Endothelial cell (in vitro differentiated cells): ENCODE measurements around the gene COX4I2. TPM values are rescaled to one million over a fixed set of nuclear protein-coding genes. Genes with fewer than 3 reads are reported as not detected.

Experiments
- DNase-seq: peaks from one replicate; pipeline ENCODE4 v3.0.0; 2021; ENCODE audit warnings: low spot score
- H3K27ac Mint-ChIP-seq: one replicate; pipeline ENCODE4 v1.8.0; 2021; ENCODE audit warnings: mixed read lengths, inconsistent platforms; ENCODE audit not compliant: unreplicated experiment
- H3K27me3 Mint-ChIP-seq: one replicate; pipeline ENCODE4 v1.8.0; 2021; ENCODE audit warnings: mild to moderate bottlenecking, moderate library complexity, mixed read lengths, inconsistent platforms; ENCODE audit not compliant: unreplicated experiment
- H3K36me3 Mint-ChIP-seq: one replicate; pipeline ENCODE4 v1.8.0; 2021; ENCODE audit warnings: mild to moderate bottlenecking, low read depth, mixed read lengths, inconsistent platforms; ENCODE audit not compliant: unreplicated experiment
- H3K4me1 Mint-ChIP-seq: one replicate; pipeline ENCODE4 v1.8.0; 2021; ENCODE audit warnings: mild to moderate bottlenecking, mixed read lengths, inconsistent platforms; ENCODE audit not compliant: unreplicated experiment
- H3K4me3 Mint-ChIP-seq: one replicate; pipeline ENCODE4 v1.8.0; 2021; ENCODE audit warnings: mild to moderate bottlenecking, mixed read lengths, inconsistent platforms; ENCODE audit not compliant: unreplicated experiment
- H3K9me3 Mint-ChIP-seq: one replicate; pipeline ENCODE4 v1.8.0; 2021; ENCODE audit warnings: mixed read lengths, inconsistent platforms; ENCODE audit not compliant: unreplicated experiment
- total RNA-seq: library from RNA; stranded (reverse); fragmentation: NEBNext Ultra II Directional; extraction: Animal tissue kit (Norgen Biotek cat#: 25700); gene quantifications from one replicate; pipeline ENCODE4 v1.2.1, GENCODE V29; 2021; ENCODE audit not compliant: unreplicated experiment
- TF ChIP-seq, protein P1 (sequence below): fragments of 200-600 bp; sonication (generic); IDR thresholded peaks from one replicate; pipeline ENCODE4 v1.5.0; 2021; ENCODE audit warnings: antibody characterized with exemption; ENCODE audit not compliant: unreplicated experiment

Gene COX4I2
- total RNA-seq, 1 donor from 2014 or later: not detected

DNA sequence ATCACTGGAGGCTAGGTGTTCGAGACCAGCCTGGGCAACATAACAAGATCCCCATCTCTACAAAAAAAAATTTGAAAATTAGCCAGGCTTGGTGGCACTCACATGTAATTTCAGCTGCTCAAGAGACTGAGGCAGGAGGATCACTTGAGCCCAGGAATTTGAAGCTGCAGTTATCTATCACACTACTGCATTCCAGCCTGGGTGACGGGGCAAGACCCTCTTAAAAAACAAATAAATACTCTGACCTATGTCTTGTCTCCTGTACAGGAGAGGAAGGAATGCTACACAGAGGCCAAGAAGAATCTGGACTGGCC, 25.8 kb downstream of the COX4I2 start:
- Mint-ChIP-seq H3K4me1 (peaks cover 33% of the 10 kb centered on the region), H3K4me3 (no peak overlapping the region), H3K27me3 (peaks cover 9% of the 10 kb centered on the region), H3K27ac (no peak overlapping the region), H3K36me3 (peaks cover 22% of the 10 kb centered on the region), H3K9me3 (no peaks in the 10 kb centered on the region)
- no peak for DNase-seq
- TF ChIP-seq, protein P1, sequence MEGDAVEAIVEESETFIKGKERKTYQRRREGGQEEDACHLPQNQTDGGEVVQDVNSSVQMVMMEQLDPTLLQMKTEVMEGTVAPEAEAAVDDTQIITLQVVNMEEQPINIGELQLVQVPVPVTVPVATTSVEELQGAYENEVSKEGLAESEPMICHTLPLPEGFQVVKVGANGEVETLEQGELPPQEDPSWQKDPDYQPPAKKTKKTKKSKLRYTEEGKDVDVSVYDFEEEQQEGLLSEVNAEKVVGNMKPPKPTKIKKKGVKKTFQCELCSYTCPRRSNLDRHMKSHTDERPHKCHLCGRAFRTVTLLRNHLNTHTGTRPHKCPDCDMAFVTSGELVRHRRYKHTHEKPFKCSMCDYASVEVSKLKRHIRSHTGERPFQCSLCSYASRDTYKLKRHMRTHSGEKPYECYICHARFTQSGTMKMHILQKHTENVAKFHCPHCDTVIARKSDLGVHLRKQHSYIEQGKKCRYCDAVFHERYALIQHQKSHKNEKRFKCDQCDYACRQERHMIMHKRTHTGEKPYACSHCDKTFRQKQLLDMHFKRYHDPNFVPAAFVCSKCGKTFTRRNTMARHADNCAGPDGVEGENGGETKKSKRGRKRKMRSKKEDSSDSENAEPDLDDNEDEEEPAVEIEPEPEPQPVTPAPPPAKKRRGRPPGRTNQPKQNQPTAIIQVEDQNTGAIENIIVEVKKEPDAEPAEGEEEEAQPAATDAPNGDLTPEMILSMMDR: no peak

DNA sequence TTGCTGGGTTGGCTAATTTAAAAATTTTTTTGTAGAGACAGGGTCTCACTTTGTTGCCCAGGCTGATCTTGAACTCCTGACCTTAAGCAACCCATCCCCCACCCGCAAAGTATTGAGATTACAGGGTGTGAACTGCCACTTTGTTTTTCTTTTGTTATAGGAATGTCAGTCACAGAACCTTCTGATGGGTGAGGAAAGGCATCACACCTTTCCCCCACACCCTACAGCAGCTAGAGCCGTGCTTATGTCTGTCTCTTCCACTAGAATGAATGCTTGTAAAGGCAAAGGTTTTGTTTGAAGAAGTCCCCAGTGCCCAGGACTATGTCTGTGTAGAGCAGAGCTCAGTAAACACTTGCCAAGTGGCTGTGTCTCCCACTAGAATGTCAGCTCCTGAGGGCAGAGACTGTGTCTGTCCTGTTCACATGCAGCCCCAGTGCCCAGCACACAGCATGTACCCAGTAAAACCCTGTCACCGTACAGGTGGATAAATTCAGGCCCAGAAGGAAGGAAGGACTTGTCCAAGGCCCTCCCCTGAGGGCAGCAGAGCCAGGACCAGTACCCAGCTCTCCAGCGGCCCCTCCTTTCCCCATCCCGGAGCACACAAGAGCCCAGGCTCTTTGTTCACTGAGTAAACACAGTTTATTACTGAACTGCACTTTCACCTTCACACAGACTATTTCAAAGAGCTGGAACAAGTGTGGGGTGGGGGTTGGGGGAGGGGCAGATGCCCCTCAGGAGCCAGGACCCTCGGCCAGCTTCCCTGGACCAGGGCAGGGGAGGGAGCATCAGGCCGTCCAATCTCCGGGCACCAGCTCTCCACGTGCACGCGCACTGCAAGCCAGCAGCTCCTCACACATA, 26.4 kb downstream of the COX4I2 start:
- H3K9me3 Mint-ChIP-seq: no peaks in the 10 kb centered on the region
- peaks cover 9% of the 10 kb centered on the region for H3K27me3 Mint-ChIP-seq
- peak overlapping the region; percentile 32 for H3K27ac Mint-ChIP-seq
- H3K4me1 Mint-ChIP-seq: peaks cover 33% of the 10 kb centered on the region
- H3K4me3 Mint-ChIP-seq: no peak overlapping the region
- DNase-seq: no peak
- TF ChIP-seq, protein P1: no peak
- H3K36me3 Mint-ChIP-seq: peaks cover 22% of the 10 kb centered on the region

DNA sequence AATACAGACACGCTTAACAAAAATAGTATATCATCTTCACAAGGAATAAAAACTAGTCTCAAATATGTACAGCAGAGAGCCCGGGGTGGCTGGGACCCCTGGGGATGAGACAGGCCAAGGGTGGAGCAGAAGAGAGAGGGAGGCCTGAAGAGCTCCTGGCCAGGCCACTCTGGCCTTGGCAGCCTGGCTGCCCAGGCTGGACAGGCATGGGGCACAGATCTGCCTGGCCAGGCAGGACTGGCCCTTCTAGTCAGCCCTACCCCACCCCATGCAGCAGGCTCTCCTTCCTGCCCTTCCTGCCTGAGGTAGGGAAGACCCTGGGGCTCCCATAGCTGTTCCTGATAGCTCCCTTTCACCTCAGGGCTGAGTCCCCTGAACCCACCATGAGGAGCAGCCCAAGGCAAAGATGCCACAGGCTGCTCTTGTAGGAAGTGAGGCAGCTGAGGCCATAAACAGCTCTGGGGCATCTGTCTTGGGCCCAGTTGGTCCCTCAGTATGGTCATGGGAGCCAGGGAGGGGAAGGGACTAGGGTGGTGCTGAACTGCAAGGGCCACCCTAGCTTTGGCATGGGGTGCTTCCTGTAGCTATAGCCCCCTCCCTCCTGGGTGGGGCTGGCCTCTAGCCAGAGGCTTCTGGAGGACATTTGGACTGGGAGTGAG, 27.1 kb downstream of the COX4I2 start:
- H3K4me1 Mint-ChIP-seq: peaks cover 37% of the 10 kb centered on the region
- no peak for DNase-seq
- H3K27me3 Mint-ChIP-seq: peaks cover 10% of the 10 kb centered on the region
- no peak overlapping the region for H3K27ac Mint-ChIP-seq
- H3K36me3 Mint-ChIP-seq: peaks cover 30% of the 10 kb centered on the region
- TF ChIP-seq, protein P1: no peak
- no peaks in the 10 kb centered on the region for H3K9me3 Mint-ChIP-seq
- H3K4me3 Mint-ChIP-seq: no peak overlapping the region

GRCh38 chr20:31665753-31666152, 28.0 kb downstream of the COX4I2 start:
- Mint-ChIP-seq H3K36me3 (peaks cover 32% of the 10 kb centered on the region), H3K9me3 (no peaks in the 10 kb centered on the region), H3K4me1 (peaks cover 46% of the 10 kb centered on the region), H3K27ac (no peak overlapping the region), H3K4me3 (no peak overlapping the region), H3K27me3 (peaks cover 11% of the 10 kb centered on the region)
- no peak for DNase-seq
- TF ChIP-seq, protein P1: no peak
